Brain pericyte (primary cell): ENCODE results near the gene EPB41L4B.

Experiments used
- DNase-seq: peaks from one replicate; pipeline ENCODE4 v3.0.0-alpha.2; 2012; ENCODE audit warnings: low read depth, low spot score

EPB41L4B gene

GRCh38 chr9:109199676-109200075 is 121.2 kb downstream of the EPB41L4B start:
- DNase-seq = no peak

- no peak for DNase-seq
These were observed 122.0 kb downstream of the EPB41L4B start for GRCh38 chr9:109198736-109199382.

- no peak for DNase-seq
These were observed 126.8 kb downstream of the EPB41L4B start for GRCh38 chr9:109193974-109194556.

- DNase-seq = no peak
These were observed 128.0 kb downstream of the EPB41L4B start for GRCh38 chr9:109192732-109193361.

- DNase-seq = no peak
These were observed 129.1 kb downstream of the EPB41L4B start for GRCh38 chr9:109191746-109192145.

- DNase-seq = no peak
These were observed 130.7 kb downstream of the EPB41L4B start for GRCh38 chr9:109190151-109190550.

GRCh38 chr9:109186857-109187520 is 133.9 kb downstream of the EPB41L4B start:
- no peak for DNase-seq

- DNase-seq = no peak
These were observed 137.7 kb downstream of the EPB41L4B start for GRCh38 chr9:109182940-109183798.

GRCh38 chr9:109182550-109182939 is 138.3 kb downstream of the EPB41L4B start:
- DNase-seq = no peak

GRCh38 chr9:109181284-109181683 is 139.6 kb downstream of the EPB41L4B start:
- no peak for DNase-seq

GRCh38 chr9:109179801-109180523 is 140.9 kb downstream of the EPB41L4B start:
- no peak for DNase-seq

- no peak for DNase-seq
These were observed 143.9 kb downstream of the EPB41L4B start for GRCh38 chr9:109176963-109177362.

- no peak for DNase-seq
These were observed 144.5 kb downstream of the EPB41L4B start for GRCh38 chr9:109176386-109176785.

- DNase-seq = no peak
These were observed 147.9 kb downstream of the EPB41L4B start for GRCh38 chr9:109172935-109173334.

GRCh38 chr9:109171926-109172325 is 148.9 kb downstream of the EPB41L4B start:
- DNase-seq = no peak

- no peak for DNase-seq
These were observed 152.7 kb downstream of the EPB41L4B start for GRCh38 chr9:109168170-109168569.

- no peak for DNase-seq
These were observed 153.1 kb downstream of the EPB41L4B start for GRCh38 chr9:109167716-109168115.

GRCh38 chr9:109166771-109167601 is 153.9 kb downstream of the EPB41L4B start, which contains the start of gene FRRS1L:
Gene FRRS1L (minus strand): TSS chr9:109167249. CDS start chr9:109167138, 111 bp downstream.
- no peak for DNase-seq

GRCh38 chr9:109166171-109166770 is 154.6 kb downstream of the EPB41L4B start:
- no peak for DNase-seq
